ENCODE measurements around the gene CRISPLD2.

CRISPLD2 gene

GRCh38 chr16:84876873-84877606 lies 57.3 kb downstream of the CRISPLD2 start:
- no peak for DNase-seq (ENCODE audit: insufficient read length, low spot score)
- TF ChIP-seq POLR2A (IDR thresholded peaks at IDR 0.05; ENCODE audit: low read depth, low read length): no peak
- no peak for FAIRE-seq

GRCh38 chr16:84878770-84879169 lies 59.0 kb downstream of the CRISPLD2 start:
- no peak for DNase-seq (ENCODE audit: insufficient read length, low spot score)
- no peak for TF ChIP-seq POLR2A (IDR thresholded peaks at IDR 0.05; ENCODE audit: low read depth, low read length)
- FAIRE-seq: no peak

GRCh38 chr16:84879569-84880487 lies 60.0 kb downstream of the CRISPLD2 start:
- FAIRE-seq: no peak
- TF ChIP-seq POLR2A (IDR thresholded peaks at IDR 0.05; ENCODE audit: low read depth, low read length): no peak
- DNase-seq (ENCODE audit: insufficient read length, low spot score): peak; percentile 50

- peak; percentile 45 for FAIRE-seq
Observed at GRCh38 chr16:84881702-84882521, 62.1 kb downstream of the CRISPLD2 start.

GRCh38 chr16:84883301-84883700 lies 63.5 kb downstream of the CRISPLD2 start:
- TF ChIP-seq POLR2A (IDR thresholded peaks at IDR 0.05; ENCODE audit: low read depth, low read length): no peak
- no peak for FAIRE-seq

More at GRCh38 chr16:84881702-84882521, 62.1 kb downstream of the CRISPLD2 start:
- TF ChIP-seq POLR2A (IDR thresholded peaks at IDR 0.05; ENCODE audit: low read depth, low read length): no peak
- peak; percentile 83 for DNase-seq (ENCODE audit: insufficient read length, low spot score)

GRCh38 chr16:84884246-84884595 lies 64.4 kb downstream of the CRISPLD2 start:
- no peak for TF ChIP-seq POLR2A (IDR thresholded peaks at IDR 0.05; ENCODE audit: low read depth, low read length)
- no peak for DNase-seq (ENCODE audit: insufficient read length, low spot score)
- FAIRE-seq: no peak

More at GRCh38 chr16:84883301-84883700, 63.5 kb downstream of the CRISPLD2 start:
- no peak for DNase-seq (ENCODE audit: insufficient read length, low spot score)

GRCh38 chr16:84884596-84885341 lies 65.0 kb downstream of the CRISPLD2 start:
- DNase-seq (ENCODE audit: insufficient read length, low spot score): no peak
- no peak for TF ChIP-seq POLR2A (IDR thresholded peaks at IDR 0.05; ENCODE audit: low read depth, low read length)
- FAIRE-seq: no peak

- TF ChIP-seq POLR2A (IDR thresholded peaks at IDR 0.05; ENCODE audit: low read depth, low read length): no peak
- FAIRE-seq (no peak), DNase-seq (ENCODE audit: insufficient read length, low spot score) (no peak)
Observed at GRCh38 chr16:84885342-84885910, 65.6 kb downstream of the CRISPLD2 start.

- no peak for TF ChIP-seq POLR2A (IDR thresholded peaks at IDR 0.05; ENCODE audit: low read depth, low read length)
- no peak for DNase-seq (ENCODE audit: insufficient read length, low spot score)
- FAIRE-seq: no peak
Observed at GRCh38 chr16:84886497-84887090, 66.8 kb downstream of the CRISPLD2 start.

GRCh38 chr16:84887207-84887606 lies 67.4 kb downstream of the CRISPLD2 start:
- DNase-seq (ENCODE audit: insufficient read length, low spot score) (no peak), FAIRE-seq (no peak)
- TF ChIP-seq POLR2A (IDR thresholded peaks at IDR 0.05; ENCODE audit: low read depth, low read length): no peak

GRCh38 chr16:84888450-84888849 lies 68.7 kb downstream of the CRISPLD2 start:
- no peak for TF ChIP-seq POLR2A (IDR thresholded peaks at IDR 0.05; ENCODE audit: low read depth, low read length)
- DNase-seq (ENCODE audit: insufficient read length, low spot score) (peak; percentile 19), FAIRE-seq (no peak)

- no peak for DNase-seq (ENCODE audit: insufficient read length, low spot score)
- TF ChIP-seq POLR2A (IDR thresholded peaks at IDR 0.05; ENCODE audit: low read depth, low read length): no peak
- no peak for FAIRE-seq
Observed at GRCh38 chr16:84889066-84889465, 69.3 kb downstream of the CRISPLD2 start.

All from H54 (cell line).